Lung (tissue), 12 donors: ENCODE results near the gene TRMT1L. TPM values are rescaled to one million over a fixed set of nuclear protein-coding genes. Genes with fewer than 3 reads are reported as not detected.
A peak's percentile ranks its signal among the peaks of the same experiment; 100 is the strongest.

ENCODE experiments used
- ATAC-seq: fragments of 200-7000 bp; cut with Tn5 transposase; one replicate; pipeline ENCODE4 v1.9.1; 2020; ENCODE audit warnings: moderate number of reproducible peaks; ENCODE audit not compliant: insufficient read depth, low FRiP score
- DNase-seq, 3 donors: peaks; one replicate each; pipeline ENCODE4 v3.0.0-alpha.2; 2013 to 2017
- H3K27ac ChIP-seq, 2 donors: one replicate each; pipeline ENCODE4 v1.5.1; 2013; ENCODE audit warnings: mild to moderate bottlenecking in 2 of 2, moderate library complexity in 2 of 2, control low read depth in 1 of 2, inconsistent platforms in 1 of 2, low read depth in 1 of 2, low read length in 1 of 2
- H3K27me3 ChIP-seq, 3 donors: one replicate each; pipeline ENCODE4 v1.5.1; 2013; ENCODE audit warnings: low read length in 2 of 3; ENCODE audit not compliant: control insufficient read depth in 3 of 3, insufficient read depth in 3 of 3
- H3K36me3 ChIP-seq, 4 donors: one replicate each; pipeline ENCODE4 v1.5.1; 2013; ENCODE audit warnings: low read length in 4 of 4, mild to moderate bottlenecking in 1 of 4, moderate library complexity in 1 of 4; ENCODE audit not compliant: control insufficient read depth in 4 of 4, insufficient read depth in 4 of 4
- H3K4me1 ChIP-seq, 5 donors: one replicate each; pipeline ENCODE4 v1.5.1; 2013; ENCODE audit warnings: low read length in 5 of 5, mild to moderate bottlenecking in 2 of 5, moderate library complexity in 1 of 5; ENCODE audit not compliant: control insufficient read depth in 5 of 5, insufficient read depth in 5 of 5
- H3K4me3 ChIP-seq: one replicate; pipeline ENCODE4 v1.5.1; 2013; ENCODE audit warnings: mild to moderate bottlenecking, control low read depth, moderate library complexity
- H3K9ac ChIP-seq, 2 donors: one replicate each; pipeline ENCODE4 v1.5.1; 2013; ENCODE audit warnings: low read length in 2 of 2, control low read depth in 1 of 2; ENCODE audit not compliant: insufficient read depth in 1 of 2
- H3K9me3 ChIP-seq, 4 donors: one replicate each; pipeline ENCODE4 v1.5.1; 2013; ENCODE audit warnings: low read length in 3 of 4, mild to moderate bottlenecking in 1 of 4, moderate library complexity in 1 of 4; ENCODE audit not compliant: control insufficient read depth in 4 of 4, insufficient read depth in 3 of 4
- WGBS, 2 donors: extraction: QIAGEN DNeasy Blood & Tissue Kit; methylation state at CpG; one replicate each; pipeline ENCODE4 v1.1.7; 2013; 5-methylcytosine and 5-hydroxymethylcytosine counted together
- polyA plus RNA-seq, 2 donors: library from polyadenylated mRNA; stranded (reverse); fragments of 200-250 nt; gene quantifications; one replicate each; pipeline ENCODE4 v1.2.1, GENCODE V29; 2013
- total RNA-seq, 2 donors: library from RNA; depleted of rRNA in 1 of 2; stranded (reverse); fragments of >200 nt in 1 of 2; gene quantifications; one replicate each; pipeline ENCODE4 v1.2.1, GENCODE V29; 2014 to 2021
- TF ChIP-seq, protein P1 (sequence below): IDR thresholded peaks from 2 replicates; pipeline ENCODE4 v1.5.1; 2012; ENCODE audit warnings: mild to moderate bottlenecking; ENCODE audit errors: control extremely low read depth, extremely low read depth
- donor health status: control.
- donor health status: control.
- donor health status: Bipolar disorder and iron deficiency.
- donor health status: healthy.
- donor health status: DM: yes; HTN: yes; CAD: no.

Gene TRMT1L
- total and polyA plus RNA-seq, 4 donors, result 5.8 to 30.3 (median 13.0) TPM

DNA sequence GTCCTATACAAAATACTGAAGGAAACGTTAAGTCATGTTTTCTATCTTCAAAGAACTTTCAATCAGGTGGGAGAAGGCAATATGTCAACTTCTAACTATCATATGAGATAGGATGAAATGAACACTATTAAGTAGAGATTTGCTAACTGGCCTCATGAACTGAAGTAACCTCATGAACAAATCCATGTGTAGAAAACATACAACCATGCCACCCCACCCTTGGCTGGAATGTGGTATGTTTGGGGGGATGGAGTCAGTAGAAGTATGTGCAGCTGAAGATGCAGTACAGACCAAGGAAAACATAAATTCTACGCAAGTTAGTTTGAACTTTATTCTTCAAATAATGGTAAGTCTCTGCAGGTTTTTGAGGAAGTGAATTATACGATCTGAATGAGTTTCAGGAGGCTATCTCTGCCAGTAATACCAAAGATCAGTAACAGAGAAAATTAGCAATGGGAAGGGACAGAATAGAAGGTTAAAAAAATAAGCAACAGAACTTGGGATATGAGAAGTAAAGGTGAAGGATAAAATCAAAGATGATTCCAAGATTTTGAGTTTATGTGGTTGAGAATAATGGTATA lies 4.5 kb downstream of the TRMT1L start:
- peak overlapping the region in 1 of 2 donors; percentile 37 for H3K9ac ChIP-seq
- no peak overlapping the region for H3K27ac ChIP-seq
- H3K4me1 ChIP-seq, result peaks cover 0 to 13% (median 5%) of the 10 kb centered on the region in 5 donors
- TF ChIP-seq, protein P1, sequence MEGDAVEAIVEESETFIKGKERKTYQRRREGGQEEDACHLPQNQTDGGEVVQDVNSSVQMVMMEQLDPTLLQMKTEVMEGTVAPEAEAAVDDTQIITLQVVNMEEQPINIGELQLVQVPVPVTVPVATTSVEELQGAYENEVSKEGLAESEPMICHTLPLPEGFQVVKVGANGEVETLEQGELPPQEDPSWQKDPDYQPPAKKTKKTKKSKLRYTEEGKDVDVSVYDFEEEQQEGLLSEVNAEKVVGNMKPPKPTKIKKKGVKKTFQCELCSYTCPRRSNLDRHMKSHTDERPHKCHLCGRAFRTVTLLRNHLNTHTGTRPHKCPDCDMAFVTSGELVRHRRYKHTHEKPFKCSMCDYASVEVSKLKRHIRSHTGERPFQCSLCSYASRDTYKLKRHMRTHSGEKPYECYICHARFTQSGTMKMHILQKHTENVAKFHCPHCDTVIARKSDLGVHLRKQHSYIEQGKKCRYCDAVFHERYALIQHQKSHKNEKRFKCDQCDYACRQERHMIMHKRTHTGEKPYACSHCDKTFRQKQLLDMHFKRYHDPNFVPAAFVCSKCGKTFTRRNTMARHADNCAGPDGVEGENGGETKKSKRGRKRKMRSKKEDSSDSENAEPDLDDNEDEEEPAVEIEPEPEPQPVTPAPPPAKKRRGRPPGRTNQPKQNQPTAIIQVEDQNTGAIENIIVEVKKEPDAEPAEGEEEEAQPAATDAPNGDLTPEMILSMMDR, result no peak
- ATAC-seq, result no peak
- no peaks in the 10 kb centered on the region for H3K27me3 ChIP-seq
- no peaks in the 10 kb centered on the region for H3K9me3 ChIP-seq
- H3K36me3 ChIP-seq, result peaks cover 2 to 20% (median 13%) of the 10 kb centered on the region in 4 donors
- DNase-seq, result peak in 1 of 3 donors; percentile 9
- H3K4me3 ChIP-seq, result no peak overlapping the region
- WGBS, 2 donors, result 63 to 72% methylated on average over 3 of the region's 3 CpGs

DNA sequence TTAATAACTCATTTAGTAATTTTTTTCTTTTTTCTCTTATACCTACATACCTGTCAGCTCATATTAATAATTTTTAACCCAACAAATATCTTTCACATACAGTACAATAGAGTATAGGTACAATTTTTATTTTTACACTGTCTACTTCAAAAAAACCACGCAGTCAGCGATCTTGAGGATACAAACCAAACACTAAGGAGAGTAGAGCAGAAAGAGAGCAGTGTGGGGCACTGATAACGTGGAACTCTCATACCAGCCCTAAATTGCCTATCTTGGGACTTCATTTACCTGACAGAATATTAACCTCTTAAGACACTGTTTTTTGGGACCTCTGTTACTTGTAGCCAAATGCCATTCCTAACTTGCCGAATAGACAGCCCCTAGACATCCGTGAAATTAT lies 5.5 kb downstream of the TRMT1L start:
- no peak for ATAC-seq
- Histone ChIP-seq H3K27ac (no peak overlapping the region), H3K4me1 (peaks cover 0 to 13% (median 5%) of the 10 kb centered on the region in 5 donors), H3K27me3 (no peaks in the 10 kb centered on the region), H3K9ac (no peak overlapping the region), H3K9me3 (no peaks in the 10 kb centered on the region), H3K36me3 (peaks cover 2 to 23% (median 15%) of the 10 kb centered on the region in 4 donors), H3K4me3 (no peak overlapping the region)
- TF ChIP-seq, protein P1, result no peak
- WGBS, 2 donors, result 89 to 90% methylated on average over 5 of the region's 5 CpGs
- DNase-seq, result no peak

DNA sequence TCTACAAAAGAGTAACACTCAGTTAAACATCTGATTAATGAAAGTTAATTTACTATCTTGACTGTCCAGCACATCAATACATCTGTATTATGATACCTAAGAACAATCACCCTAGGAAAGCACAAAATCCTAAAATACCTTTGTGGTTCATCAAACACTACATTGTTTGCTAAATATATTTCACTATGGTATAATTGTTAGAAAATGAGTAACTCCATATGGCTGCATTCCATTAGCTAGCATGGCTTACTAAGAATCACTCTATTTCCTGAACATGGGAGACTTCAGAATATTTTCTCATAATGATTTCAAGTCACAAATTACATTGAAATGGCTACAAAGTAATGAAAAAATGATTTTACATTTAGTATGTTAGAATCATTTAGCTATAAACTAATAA lies 12.5 kb downstream of the TRMT1L start:
- Histone ChIP-seq H3K9me3 (no peaks in the 10 kb centered on the region), H3K4me1 (no peaks in the 10 kb centered on the region), H3K36me3 (peaks cover 5 to 25% (median 19%) of the 10 kb centered on the region in 4 donors), H3K4me3 (no peak overlapping the region), H3K9ac (no peak overlapping the region), H3K27ac (no peak overlapping the region), H3K27me3 (no peaks in the 10 kb centered on the region)
- ATAC-seq (no peak), DNase-seq (no peak)
- TF ChIP-seq, protein P1, result no peak

DNA sequence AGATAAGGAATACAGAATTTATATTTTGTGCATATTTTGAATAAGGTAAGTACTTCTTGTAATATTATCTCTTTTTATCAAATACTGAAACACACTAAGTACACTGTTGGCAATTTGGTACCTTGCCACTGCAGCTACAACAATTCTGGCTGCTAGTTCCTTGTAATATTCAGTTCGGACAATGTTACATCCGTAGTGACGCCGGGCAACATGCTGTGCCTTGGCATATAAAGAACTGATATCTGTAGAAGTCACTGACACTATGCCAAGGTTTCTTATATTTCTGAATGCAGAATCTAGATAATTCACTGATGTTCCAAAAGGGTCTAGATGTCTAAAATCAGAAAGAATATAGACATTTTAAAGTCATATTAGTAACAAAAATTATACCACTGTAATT lies 17.5 kb downstream of the TRMT1L start:
- Histone ChIP-seq H3K27me3 (no peaks in the 10 kb centered on the region), H3K4me3 (no peak overlapping the region), H3K9ac (no peak overlapping the region), H3K27ac (no peak overlapping the region), H3K9me3 (no peaks in the 10 kb centered on the region), H3K4me1 (no peaks in the 10 kb centered on the region), H3K36me3 (peaks cover 2 to 21% (median 14%) of the 10 kb centered on the region in 4 donors)
- DNase-seq, result no peak
- WGBS, 2 donors, result 92 to 95% methylated on average over 4 of the region's 4 CpGs
- ATAC-seq, result no peak
- TF ChIP-seq, protein P1, result no peak
